OCI-M1 (cell line): ENCODE measurements around the gene SGCD.
"Not testable (repeated sequence)": the region's sequence is repeated elsewhere in the genome, so short reads cannot be mapped to it uniquely, and the experiment has no call there.

Experiments used
- DNase-seq: peaks from one replicate; lab custom pipeline; 2025; lab: John Stamatoyannopoulos, UW

Gene SGCD

DNA sequence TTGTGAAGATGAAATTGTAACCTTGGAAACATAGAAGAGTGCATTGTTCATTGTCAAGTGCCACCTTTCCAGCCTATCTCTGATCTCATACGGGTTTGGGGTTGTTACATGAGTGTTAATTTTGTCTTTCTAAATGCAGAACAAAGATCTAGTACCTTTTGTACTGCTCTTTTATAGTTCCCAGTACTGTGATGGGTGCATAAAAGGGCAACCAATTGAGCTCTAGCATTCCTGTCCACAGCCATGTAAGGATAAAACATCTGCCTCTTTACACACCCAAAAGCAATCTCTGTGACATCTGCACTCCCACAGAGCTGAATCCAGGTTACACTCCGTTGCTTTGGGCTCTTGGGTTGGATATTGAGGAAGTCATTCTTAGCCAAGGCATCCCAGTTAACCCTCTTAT is 255.2 kb downstream of the SGCD start:
- DNase-seq, result no peak

DNA sequence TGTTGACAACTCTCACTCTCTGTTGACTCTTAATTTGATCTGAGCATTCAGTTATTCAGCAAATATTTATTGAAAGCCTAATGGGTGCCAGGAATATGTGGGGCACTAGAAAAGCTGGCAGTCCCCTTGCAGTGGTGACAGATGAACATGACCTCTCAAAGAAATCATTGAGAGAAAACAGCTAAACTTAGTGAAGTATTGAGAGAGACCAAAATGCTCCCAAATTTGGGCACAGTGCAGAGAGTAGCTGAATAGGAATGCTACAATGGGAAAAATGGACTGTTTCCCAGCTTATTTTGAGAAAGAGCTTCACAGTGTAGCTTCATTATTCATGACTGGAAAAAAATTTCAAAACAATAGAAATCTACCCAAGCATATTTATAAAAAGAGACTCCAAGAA is 257.9 kb downstream of the SGCD start:
- DNase-seq, result no peak

GRCh38 chr5:156585999-156586398 is 259.0 kb downstream of the SGCD start:
- DNase-seq, result no peak

GRCh38 chr5:156587012-156587411 is 260.0 kb downstream of the SGCD start:
- DNase-seq, result no peak

- no peak for DNase-seq
Observed at GRCh38 chr5:156588306-156588705, 261.3 kb downstream of the SGCD start.

GRCh38 chr5:156589104-156589945 is 262.4 kb downstream of the SGCD start:
- DNase-seq, result no peak

DNA sequence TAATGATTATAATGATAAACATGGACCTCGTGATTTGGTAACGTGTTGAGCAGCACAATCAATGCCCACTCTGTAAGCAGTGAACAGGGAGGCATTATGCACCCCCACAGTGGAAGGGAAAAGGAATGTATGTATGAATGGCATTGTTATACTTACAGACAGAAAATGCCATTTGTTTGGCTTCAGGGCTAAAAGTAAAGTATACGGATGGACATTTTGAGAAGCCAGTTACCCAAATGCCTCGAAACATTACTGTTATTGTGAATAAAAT is 262.9 kb downstream of the SGCD start:
- no peak for DNase-seq

- DNase-seq, result no peak
Observed at GRCh38 chr5:156590978-156591377, 264.0 kb downstream of the SGCD start.

- no peak for DNase-seq
Observed at GRCh38 chr5:156591631-156592030, 264.7 kb downstream of the SGCD start.

GRCh38 chr5:156593546-156593945 is 266.6 kb downstream of the SGCD start:
- DNase-seq, result no peak

- DNase-seq, result no peak
Observed at GRCh38 chr5:156594406-156594805, 267.4 kb downstream of the SGCD start.

DNA sequence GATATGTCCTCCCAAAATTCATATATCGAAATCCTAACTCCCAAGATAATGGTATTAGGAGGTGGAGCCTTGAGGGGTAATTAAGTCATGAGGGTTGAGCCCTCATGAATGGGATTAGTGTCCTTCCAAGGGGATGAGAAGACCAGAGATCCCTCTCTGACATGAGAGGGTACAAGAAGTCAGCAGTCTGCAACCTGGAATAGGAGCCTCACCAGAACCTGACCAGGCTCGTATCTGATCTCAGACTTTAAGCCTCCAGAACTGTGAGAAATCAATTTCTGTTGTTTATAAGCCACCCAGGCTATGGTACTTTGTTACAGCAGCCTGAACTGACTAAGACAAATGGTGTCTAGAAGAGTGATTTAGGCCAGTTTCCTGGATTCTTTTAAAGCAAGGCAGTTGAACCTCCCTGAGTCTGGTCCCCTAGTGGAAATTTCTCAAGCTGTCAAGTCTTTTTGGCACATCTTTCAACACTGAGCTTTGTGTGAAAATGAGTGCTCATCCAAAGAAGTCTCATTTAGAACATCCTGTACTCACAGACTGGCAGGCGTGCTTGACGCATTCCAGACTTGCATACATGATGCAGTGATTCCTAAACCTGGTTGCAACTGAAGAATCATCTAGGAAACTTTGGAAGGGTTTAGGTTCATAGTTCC is 268.3 kb downstream of the SGCD start:
- no peak for DNase-seq

DNA sequence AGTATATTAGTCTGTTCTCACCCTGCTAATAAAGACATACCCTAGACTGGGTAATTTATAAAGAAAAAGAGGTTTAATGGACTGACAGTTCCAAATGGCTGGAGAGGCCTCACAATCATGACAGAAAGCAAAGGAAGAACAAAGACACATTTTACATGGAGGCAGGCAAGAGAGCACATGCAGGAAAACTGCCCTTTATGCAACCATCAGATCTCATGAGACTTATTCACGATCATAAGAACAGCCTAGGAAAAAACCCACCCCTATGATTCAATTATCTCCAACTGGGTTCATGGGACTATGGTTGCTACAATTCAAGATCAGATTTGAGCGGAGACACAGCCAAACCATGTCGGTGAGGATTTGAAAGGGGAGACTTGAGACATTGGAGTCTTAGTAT is 270.3 kb downstream of the SGCD start:
- DNase-seq, result no peak

DNA sequence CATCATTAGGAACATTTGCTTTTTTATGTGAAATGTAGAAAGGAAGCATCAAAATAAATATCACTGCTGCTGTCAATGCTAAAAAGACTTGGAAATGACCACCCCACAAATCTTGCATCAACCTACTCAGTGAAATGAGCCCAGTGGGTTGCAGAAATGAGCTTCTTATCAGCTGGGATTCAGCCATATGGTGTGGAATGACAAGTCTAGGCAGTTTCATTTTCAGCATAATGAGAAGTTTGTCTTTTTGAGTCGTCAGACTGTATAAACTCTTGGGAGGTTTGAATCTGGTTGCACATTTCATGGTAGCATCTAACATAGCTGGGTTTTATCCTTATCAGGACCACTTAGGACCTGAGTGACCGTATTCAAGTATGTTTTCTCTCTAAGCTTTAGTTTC is 272.0 kb downstream of the SGCD start:
- DNase-seq, result peak; percentile 9

- not testable (repeated sequence) for DNase-seq
Observed at GRCh38 chr5:156610582-156610981, 283.6 kb downstream of the SGCD start.

- DNase-seq, result no peak
Observed at GRCh38 chr5:156615901-156616300, 288.9 kb downstream of the SGCD start.

- DNase-seq, result no peak
Observed at GRCh38 chr5:156617426-156617825, 290.5 kb downstream of the SGCD start.

DNA sequence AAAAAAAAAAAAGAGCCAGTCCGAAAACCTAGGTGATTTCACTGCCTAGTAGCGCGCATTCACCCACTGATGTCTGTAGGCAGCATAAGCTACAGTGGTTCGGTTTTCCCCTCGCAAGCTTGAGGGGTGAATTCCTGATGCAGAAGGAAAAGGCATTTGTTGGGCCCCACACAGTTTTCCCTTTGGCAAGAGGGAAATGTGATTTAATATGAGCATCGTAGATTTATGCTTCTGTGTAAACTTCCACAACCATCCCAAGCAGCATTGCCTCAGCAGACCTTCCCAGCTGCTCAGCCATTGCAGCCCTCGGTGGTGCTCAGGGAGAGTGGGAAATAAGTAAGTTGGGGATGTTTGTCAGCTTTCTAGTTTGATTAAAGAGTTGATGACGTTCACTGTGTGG is 291.6 kb downstream of the SGCD start:
- DNase-seq, result no peak

- DNase-seq, result no peak
Observed at GRCh38 chr5:156621719-156622118, 294.8 kb downstream of the SGCD start.

DNA sequence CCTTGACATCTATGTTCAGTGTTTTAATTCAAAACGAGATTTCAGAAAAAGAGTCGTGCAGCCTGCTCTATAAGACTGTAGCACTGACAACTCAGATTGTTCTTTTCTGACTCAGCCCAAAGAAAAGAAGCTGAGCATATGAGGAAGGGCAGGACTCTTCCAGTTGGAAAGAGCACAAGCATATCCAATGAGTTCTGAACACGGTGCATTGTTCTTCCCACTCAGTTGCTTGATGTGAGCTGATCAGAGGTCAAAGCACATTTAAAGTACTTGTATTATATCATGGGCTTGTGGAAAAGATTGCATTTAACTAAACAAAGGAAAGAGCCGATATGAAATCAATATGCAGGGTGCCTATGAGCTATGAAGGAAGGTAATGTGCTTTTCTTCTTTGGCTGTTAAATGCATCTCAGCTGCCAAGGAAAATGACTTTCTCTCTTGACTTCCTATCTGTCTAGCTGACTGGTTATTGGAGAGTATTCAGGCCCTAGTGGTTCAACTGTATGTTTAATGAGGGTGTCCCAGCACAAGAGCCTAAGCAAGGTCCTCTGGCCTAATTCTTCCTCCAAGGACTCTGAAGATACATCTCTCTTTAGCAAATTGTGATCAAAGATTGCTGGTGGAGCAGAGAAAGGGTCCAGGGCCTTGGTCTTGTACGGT is 296.5 kb downstream of the SGCD start:
- no peak for DNase-seq

GRCh38 chr5:156624686-156625085 is 297.7 kb downstream of the SGCD start:
- no peak for DNase-seq

- no peak for DNase-seq
Observed at GRCh38 chr5:156628421-156628820, 301.5 kb downstream of the SGCD start.

GRCh38 chr5:156631005-156631404 is 304.0 kb downstream of the SGCD start:
- no peak for DNase-seq
